T-helper 17 cell (primary cell): Measurements from ENCODE around the gene ZNF470. TPM values are rescaled to one million over a fixed set of nuclear protein-coding genes. Genes with fewer than 3 reads are reported as not detected.

Experiments
- ATAC-seq: fragments of 150-1000 bp; cut with Tn5 transposase; 2 replicates; pipeline ENCODE4 v1.10.0; 2021; ENCODE audit warnings: mild to moderate bottlenecking, moderate library complexity
- DNase-seq, 3 donors: peaks; one replicate each; pipeline versions ENCODE4 v3.0.0 to v3.0.0-alpha.2; 2020 to 2021
- H3K9me3 ChIP-seq: one replicate; pipeline ENCODE4 v1.7.0; 2013; ENCODE audit warnings: low read length, mild to moderate bottlenecking; ENCODE audit not compliant: control insufficient read depth, poor library complexity, severe bottlenecking
- H3K27ac Mint-ChIP-seq: one replicate; pipeline ENCODE4 v1.8.0; 2022; ENCODE audit warnings: mild to moderate bottlenecking, moderate library complexity, mixed read lengths
- H3K27me3 Mint-ChIP-seq: one replicate; pipeline ENCODE4 v1.8.0; 2022; ENCODE audit warnings: mixed read lengths
- H3K36me3 Mint-ChIP-seq: one replicate; pipeline ENCODE4 v1.8.0; 2022; ENCODE audit warnings: low read depth, mixed read lengths
- H3K4me1 Mint-ChIP-seq: one replicate; pipeline ENCODE4 v1.8.0; 2022; ENCODE audit warnings: mild to moderate bottlenecking, mixed read lengths
- H3K4me3 Mint-ChIP-seq: one replicate; pipeline ENCODE4 v1.8.0; 2022; ENCODE audit warnings: mild to moderate bottlenecking, moderate library complexity, mixed read lengths
- total RNA-seq, 4 donors: library from RNA in 2 of 4; stranded (reverse) in 2 of 4; gene quantifications; one replicate each; pipeline ENCODE4 v1.2.3 and lab custom pipeline; 2022 to 2026

Gene ZNF470
- total RNA-seq, 2 donors from 2014 or later = 0.83 to 1.4 TPM

DNA sequence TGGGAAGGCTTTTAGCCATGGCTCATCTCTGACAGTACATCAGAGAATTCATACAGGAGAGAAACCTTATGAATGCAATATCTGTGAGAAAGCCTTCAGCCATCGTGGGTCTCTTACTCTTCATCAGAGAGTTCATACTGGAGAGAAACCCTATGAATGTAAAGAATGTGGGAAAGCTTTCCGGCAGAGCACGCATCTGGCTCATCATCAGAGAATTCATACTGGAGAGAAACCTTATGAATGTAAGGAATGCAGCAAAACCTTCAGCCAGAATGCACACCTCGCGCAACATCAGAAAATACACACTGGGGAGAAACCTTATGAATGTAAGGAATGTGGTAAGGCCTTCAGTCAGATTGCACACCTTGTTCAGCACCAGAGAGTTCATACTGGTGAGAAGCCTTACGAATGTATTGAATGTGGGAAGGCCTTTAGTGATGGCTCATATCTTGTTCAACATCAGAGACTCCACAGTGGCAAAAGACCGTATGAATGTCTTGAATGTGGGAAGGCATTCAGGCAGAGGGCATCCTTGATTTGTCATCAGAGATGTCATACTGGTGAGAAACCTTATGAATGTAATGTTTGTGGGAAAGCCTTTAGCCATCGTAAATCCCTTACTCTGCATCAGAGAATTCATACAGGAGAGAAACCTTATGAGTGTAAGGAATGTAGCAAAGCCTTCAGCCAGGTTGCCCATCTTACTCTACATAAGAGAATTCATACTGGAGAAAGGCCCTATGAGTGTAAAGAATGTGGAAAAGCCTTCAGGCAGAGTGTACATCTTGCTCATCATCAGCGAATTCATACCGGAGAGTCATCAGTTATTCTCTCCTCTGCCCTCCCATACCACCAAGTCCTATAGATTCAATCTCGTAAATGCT, 10.7 kb downstream of the ZNF470 start:
- peaks cover 70% of the 10 kb centered on the region for H3K9me3 ChIP-seq
- peaks cover 8% of the 10 kb centered on the region for H3K36me3 Mint-ChIP-seq
- H3K4me3 Mint-ChIP-seq = no peak overlapping the region
- DNase-seq (no peak), ATAC-seq (no peak)
- no peak overlapping the region for H3K27ac Mint-ChIP-seq
- H3K27me3 Mint-ChIP-seq = no peaks in the 10 kb centered on the region
- H3K4me1 Mint-ChIP-seq = no peaks in the 10 kb centered on the region

DNA sequence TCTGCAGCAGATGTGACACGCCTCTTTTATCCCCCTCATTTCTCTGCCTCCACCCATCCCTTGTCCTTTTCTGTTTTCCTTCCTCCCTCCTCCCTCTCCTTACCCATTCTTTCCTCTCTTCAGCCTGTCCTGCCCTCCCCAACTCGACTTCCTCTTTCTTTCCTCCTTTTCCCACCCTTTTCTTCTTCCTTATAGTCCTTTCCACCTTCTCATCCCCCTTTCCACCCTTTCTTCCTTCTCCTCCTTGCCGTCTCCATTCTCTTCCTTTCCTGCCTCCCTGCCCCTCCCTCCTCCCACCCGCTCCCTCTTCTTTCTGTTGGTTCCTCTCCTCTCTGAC, 27.1 kb downstream of the ZNF470 start:
- Mint-ChIP-seq H3K4me3 (peak overlapping the region; percentile 93), H3K27ac (peak overlapping the region; percentile 87), H3K36me3 (no peaks in the 10 kb centered on the region), H3K27me3 (no peaks in the 10 kb centered on the region), H3K4me1 (peaks cover 18% of the 10 kb centered on the region)
- ATAC-seq (no peak), DNase-seq (no peak)
- peaks cover 3% of the 10 kb centered on the region for H3K9me3 ChIP-seq

- ATAC-seq (peak; percentile 98), DNase-seq (peak; percentile 70 to 78 (median 73))
- Mint-ChIP-seq H3K36me3 (no peaks in the 10 kb centered on the region), H3K4me1 (peaks cover 18% of the 10 kb centered on the region), H3K4me3 (peak within 1 kb of the TSS; percentile 93), H3K27me3 (no peaks in the 10 kb centered on the region), H3K27ac (peak within 1 kb of the TSS; percentile 87)
- peaks cover 3% of the 10 kb centered on the region for H3K9me3 ChIP-seq
These were observed 27.7 kb downstream of the ZNF470 start, which contains the start of gene ZNF71 for GRCh38 chr19:56594783-56595547. Gene ZNF71 (plus strand): TSS chr19:56595302. CDS start chr19:56601559, 6,257 bp downstream.

DNA sequence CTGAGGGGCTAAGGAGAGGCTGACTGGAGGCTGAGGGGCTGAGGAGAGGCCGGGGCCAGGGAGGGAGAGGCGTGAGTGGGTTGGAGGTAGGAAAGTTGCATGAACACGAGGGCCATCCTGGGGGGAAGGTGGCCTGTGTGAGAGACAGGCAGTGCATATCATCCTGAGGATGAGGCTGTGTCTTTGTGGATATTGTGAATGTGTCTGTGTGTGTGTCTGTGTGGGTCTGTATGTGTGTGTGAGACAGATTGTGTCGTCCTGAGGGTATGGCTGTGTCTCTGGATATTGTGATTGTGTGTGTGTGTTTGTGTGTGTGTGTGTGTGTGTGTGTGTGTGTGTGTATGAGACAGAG, 28.3 kb downstream of the ZNF470 start:
- Mint-ChIP-seq H3K27me3 (no peaks in the 10 kb centered on the region), H3K4me3 (peak overlapping the region; percentile 93), H3K36me3 (no peaks in the 10 kb centered on the region), H3K4me1 (peaks cover 18% of the 10 kb centered on the region), H3K27ac (peak overlapping the region; percentile 87)
- H3K9me3 ChIP-seq = peaks cover 3% of the 10 kb centered on the region
- DNase-seq (no peak), ATAC-seq (peak; percentile 30)

DNA sequence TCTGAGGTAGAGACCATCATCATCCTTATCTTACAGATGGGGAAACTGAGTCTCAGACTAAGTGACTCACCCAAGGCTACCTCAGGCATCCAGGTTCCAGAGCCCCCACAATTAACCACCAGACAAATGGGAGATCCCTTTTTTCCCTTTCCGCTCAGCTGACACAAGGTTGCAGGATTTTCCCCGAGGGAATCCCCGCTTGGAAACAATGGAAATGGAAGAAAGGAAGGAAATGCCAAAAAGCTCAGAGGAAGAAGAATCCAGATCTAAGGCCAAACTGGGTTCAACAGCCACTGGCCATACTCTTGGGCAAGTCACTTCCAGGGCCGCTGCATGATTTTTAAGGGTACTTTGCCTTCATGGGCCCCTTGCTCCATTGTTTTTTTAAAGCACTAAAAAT, 29.4 kb downstream of the ZNF470 start:
- DNase-seq (no peak), ATAC-seq (no peak)
- Mint-ChIP-seq H3K4me1 (peaks cover 18% of the 10 kb centered on the region), H3K27me3 (no peaks in the 10 kb centered on the region), H3K36me3 (peaks cover 5% of the 10 kb centered on the region), H3K4me3 (no peak overlapping the region), H3K27ac (peak overlapping the region; percentile 87)
- H3K9me3 ChIP-seq = no peaks in the 10 kb centered on the region

DNA sequence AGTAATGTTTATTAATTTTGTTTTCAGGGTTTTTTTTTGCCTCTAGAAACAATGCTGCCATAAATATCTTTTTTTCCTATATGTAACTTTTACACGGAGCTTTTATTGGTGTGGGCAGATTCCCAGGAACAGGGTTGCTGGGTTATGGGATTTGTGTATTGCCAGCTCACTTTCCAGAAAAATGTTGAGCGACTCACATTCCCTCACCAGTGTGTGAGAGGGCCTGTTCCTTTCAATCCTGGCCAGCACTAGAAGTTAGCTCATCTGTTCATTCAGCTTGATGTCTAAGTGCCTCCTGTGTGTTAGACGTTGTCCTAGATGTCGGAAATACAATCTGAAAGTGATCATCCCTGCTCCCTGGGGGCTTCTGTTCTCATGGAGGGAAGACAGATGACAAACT, 30.4 kb downstream of the ZNF470 start:
- Mint-ChIP-seq H3K27me3 (no peaks in the 10 kb centered on the region), H3K36me3 (peaks cover 9% of the 10 kb centered on the region), H3K4me1 (peaks cover 18% of the 10 kb centered on the region), H3K27ac (no peak overlapping the region), H3K4me3 (no peak overlapping the region)
- DNase-seq = no peak
- ATAC-seq = no peak
- no peaks in the 10 kb centered on the region for H3K9me3 ChIP-seq

- Mint-ChIP-seq H3K4me1 (no peaks in the 10 kb centered on the region), H3K4me3 (no peak overlapping the region), H3K27ac (no peak overlapping the region), H3K27me3 (no peaks in the 10 kb centered on the region), H3K36me3 (peaks cover 9% of the 10 kb centered on the region)
- DNase-seq = no peak
- peaks cover 15% of the 10 kb centered on the region for H3K9me3 ChIP-seq
- no peak for ATAC-seq
These were observed 34.1 kb downstream of the ZNF470 start for GRCh38 chr19:56601375-56601774.

GRCh38 chr19:56603829-56604228, 36.6 kb downstream of the ZNF470 start:
- ATAC-seq (no peak), DNase-seq (no peak)
- H3K27me3 Mint-ChIP-seq = no peaks in the 10 kb centered on the region
- H3K4me3 Mint-ChIP-seq = no peak overlapping the region
- peaks cover 9% of the 10 kb centered on the region for H3K36me3 Mint-ChIP-seq
- no peaks in the 10 kb centered on the region for H3K4me1 Mint-ChIP-seq
- H3K27ac Mint-ChIP-seq = no peak overlapping the region
- H3K9me3 ChIP-seq = peaks cover 31% of the 10 kb centered on the region

DNA sequence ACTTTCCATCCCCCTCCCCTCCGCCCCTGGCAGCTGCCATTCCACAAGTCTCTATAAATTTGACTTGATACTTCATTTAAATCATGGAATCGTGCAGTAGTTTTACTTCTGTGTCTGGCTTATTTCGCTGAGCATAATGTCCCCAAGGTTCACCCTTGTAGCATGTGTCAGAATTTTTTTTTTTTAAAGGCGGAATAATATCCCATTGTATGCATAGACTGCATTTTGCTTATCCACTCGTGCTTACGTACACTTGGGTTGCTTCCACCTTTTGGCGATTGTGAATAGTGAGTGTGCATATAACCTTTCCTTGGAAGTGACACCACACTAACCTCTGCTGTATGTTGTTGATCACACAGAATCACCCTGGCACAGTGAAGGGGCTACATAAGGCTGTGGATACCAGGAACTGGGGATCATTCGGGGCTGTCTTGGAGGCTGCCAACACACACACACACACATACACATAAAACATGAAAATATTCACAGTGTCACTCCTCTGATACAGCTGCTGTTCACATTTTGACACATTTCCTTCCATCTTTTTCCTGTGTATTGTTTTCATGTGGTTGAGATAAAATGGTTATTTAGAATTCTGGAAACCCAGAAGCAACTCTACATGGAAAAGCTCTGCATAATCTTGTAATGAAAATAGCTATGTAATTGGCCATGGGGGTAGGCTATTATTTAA, 41.2 kb downstream of the ZNF470 start:
- peaks cover 11% of the 10 kb centered on the region for H3K36me3 Mint-ChIP-seq
- H3K4me1 Mint-ChIP-seq = no peaks in the 10 kb centered on the region
- peaks cover 54% of the 10 kb centered on the region for H3K9me3 ChIP-seq
- no peak overlapping the region for H3K27ac Mint-ChIP-seq
- DNase-seq (no peak), ATAC-seq (no peak)
- no peaks in the 10 kb centered on the region for H3K27me3 Mint-ChIP-seq
- no peak overlapping the region for H3K4me3 Mint-ChIP-seq

DNA sequence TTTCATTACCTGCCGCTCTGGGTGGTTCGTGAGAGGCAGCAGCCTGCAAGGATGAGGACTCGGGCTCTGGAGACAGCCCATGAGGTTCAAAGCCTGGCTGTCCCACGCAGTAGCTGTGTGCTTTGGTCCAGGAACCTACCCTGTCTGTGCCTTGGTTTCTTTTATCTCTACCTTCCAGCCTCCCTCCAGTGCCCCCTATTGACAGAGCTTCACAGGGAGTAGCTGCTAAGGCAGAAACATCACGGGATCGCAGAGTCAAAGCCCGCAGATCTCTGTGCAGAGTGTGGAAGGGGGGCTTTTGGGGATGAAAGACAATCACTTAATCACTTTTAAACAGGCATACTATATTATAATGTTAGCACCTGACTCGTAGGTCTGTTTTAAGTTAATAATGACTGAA, 44.0 kb downstream of the ZNF470 start:
- DNase-seq = no peak
- no peaks in the 10 kb centered on the region for H3K4me1 Mint-ChIP-seq
- H3K36me3 Mint-ChIP-seq = peaks cover 15% of the 10 kb centered on the region
- no peak overlapping the region for H3K27ac Mint-ChIP-seq
- H3K4me3 Mint-ChIP-seq = no peak overlapping the region
- H3K9me3 ChIP-seq = peaks cover 40% of the 10 kb centered on the region
- no peak for ATAC-seq
- no peaks in the 10 kb centered on the region for H3K27me3 Mint-ChIP-seq

- peaks cover 15% of the 10 kb centered on the region for H3K36me3 Mint-ChIP-seq
- no peaks in the 10 kb centered on the region for H3K4me1 Mint-ChIP-seq
- H3K27me3 Mint-ChIP-seq = no peaks in the 10 kb centered on the region
- H3K4me3 Mint-ChIP-seq = no peak overlapping the region
- H3K27ac Mint-ChIP-seq = no peak overlapping the region
- ATAC-seq (no peak), DNase-seq (no peak)
- H3K9me3 ChIP-seq = peaks cover 45% of the 10 kb centered on the region
These were observed 45.5 kb downstream of the ZNF470 start for GRCh38 chr19:56612737-56613136.

DNA sequence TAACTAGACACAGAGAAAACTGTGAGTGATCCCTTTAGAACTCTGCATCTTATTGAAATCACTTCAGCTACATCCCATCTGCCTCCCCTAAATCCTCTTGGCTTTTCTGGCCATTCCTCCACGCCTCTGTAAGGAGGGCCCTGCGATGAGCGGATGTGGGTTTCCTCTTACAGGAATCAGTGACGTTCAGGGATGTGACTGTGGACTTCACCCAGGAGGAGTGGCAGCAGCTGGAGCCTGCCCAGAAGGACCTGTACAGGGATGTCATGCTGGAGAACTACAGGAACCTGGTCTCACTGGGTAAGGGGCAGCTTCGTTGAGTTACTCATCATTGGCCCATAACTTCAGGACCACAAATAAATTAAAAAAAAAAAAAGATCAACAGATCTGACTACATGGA, 46.4 kb downstream of the ZNF470 start:
- H3K27me3 Mint-ChIP-seq = no peaks in the 10 kb centered on the region
- H3K4me3 Mint-ChIP-seq = no peak overlapping the region
- H3K27ac Mint-ChIP-seq = no peak overlapping the region
- DNase-seq (no peak), ATAC-seq (no peak)
- H3K36me3 Mint-ChIP-seq = peaks cover 15% of the 10 kb centered on the region
- no peaks in the 10 kb centered on the region for H3K4me1 Mint-ChIP-seq
- peaks cover 41% of the 10 kb centered on the region for H3K9me3 ChIP-seq

DNA sequence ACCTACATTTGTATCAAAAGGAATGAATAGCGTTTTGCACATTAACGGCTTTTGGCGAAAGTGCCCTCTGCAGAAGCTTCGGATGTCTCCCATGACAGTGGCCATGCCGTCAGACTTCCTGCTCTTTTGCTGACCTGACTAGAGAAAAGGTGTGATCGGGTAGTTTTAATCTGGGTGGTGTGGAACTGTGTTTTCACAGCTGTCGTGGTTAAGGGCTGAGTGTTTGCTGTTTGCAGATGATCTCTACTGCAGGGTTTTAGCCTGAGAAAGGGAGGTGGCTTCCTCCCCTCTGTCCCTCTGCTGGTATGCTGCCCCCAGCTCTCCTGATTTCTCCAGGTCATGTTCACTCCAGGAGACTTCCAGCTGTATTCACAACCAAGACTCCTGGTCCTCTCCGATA, 50.3 kb downstream of the ZNF470 start:
- DNase-seq (no peak), ATAC-seq (no peak)
- no peaks in the 10 kb centered on the region for H3K27me3 Mint-ChIP-seq
- no peak overlapping the region for H3K27ac Mint-ChIP-seq
- no peak overlapping the region for H3K4me3 Mint-ChIP-seq
- H3K36me3 Mint-ChIP-seq = peaks cover 14% of the 10 kb centered on the region
- H3K4me1 Mint-ChIP-seq = no peaks in the 10 kb centered on the region
- peaks cover 20% of the 10 kb centered on the region for H3K9me3 ChIP-seq
